ENCODE measurements around the gene HAGHL.
A peak's percentile ranks its signal among the peaks of the same experiment; 100 is the strongest.
"Not testable (repeated sequence)": the region's sequence is repeated elsewhere in the genome, so short reads cannot be mapped to it uniquely, and the experiment has no call there.

Gene HAGHL

DNA sequence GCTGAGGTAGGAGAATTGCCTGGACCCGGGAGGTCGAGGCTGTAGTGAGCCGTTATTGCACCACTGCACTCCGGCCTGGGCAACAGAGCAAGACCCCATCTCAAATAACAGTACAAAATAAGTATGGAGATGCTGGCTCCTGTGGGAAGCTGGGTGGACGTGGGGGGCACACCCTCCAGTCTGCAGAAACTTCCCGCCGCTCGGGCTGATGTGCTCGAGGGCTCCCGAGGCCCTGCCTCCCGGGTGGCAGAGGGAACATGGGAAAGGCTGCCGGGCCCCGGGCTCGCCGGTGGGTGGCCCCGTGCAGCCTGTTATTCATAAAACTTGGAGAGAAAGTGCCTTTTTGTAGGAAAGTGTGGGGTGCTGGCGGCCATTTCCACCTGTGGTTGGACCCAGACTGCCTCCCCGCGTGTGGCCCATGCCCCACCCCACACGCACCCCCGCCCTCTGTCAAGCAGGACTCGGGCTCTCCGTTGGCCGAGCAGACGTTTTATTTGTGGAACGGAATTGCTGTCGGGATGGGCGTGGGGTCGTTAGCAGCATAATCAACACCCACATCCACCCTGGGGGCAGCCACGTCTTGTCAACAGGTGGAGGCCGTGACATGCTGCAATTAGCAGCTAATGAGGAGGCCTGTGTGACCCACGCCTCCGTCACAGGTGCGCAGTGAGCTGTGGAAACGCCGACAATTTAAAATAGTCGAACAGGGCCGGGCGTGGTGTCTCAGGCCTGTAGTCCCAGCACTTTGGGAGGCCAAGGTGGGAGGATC lies 21.3 kb downstream of the HAGHL start:
- no peaks in the 10 kb centered on the region for H3K9me3 ChIP-seq (ENCODE audit: control insufficient read depth, insufficient read depth, low read length)
- no peaks in the 10 kb centered on the region for H3K36me3 ChIP-seq (ENCODE audit: control insufficient read depth, insufficient read depth, low read length)
- peaks cover 8% of the 10 kb centered on the region for H3K4me1 ChIP-seq (ENCODE audit: control insufficient read depth, insufficient read depth, low read length)
- no peak overlapping the region for H3K9ac ChIP-seq (ENCODE audit: low read depth, low read length)
- no peak overlapping the region for H3K4me3 ChIP-seq (ENCODE audit: low read depth, low read length)
- H3K27me3 ChIP-seq (ENCODE audit: control insufficient read depth, insufficient read depth, low read length): no peaks in the 10 kb centered on the region

DNA sequence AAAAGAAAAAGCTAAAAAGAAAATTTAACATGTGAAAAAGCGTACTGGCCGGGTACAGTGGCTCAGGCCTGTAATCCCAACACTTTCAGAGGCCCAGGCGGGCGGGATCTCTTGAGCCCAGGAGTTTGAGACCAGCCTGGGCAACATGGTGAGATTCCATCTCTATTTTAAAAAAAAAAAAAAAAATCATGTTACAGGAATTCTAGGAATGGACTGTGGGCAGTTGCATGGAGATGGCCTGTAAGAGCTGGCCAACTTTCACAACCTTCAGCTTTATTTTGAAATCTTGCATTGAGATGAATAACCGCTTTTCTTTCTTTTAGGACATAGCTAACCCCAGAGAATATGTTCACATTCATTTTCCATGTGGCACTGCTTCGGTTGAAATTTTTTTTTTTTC lies 22.1 kb downstream of the HAGHL start:
- Histone ChIP-seq H3K27me3 (ENCODE audit: control insufficient read depth, insufficient read depth, low read length) (no peaks in the 10 kb centered on the region), H3K36me3 (ENCODE audit: control insufficient read depth, insufficient read depth, low read length) (no peaks in the 10 kb centered on the region), H3K9me3 (ENCODE audit: control insufficient read depth, insufficient read depth, low read length) (no peaks in the 10 kb centered on the region), H3K9ac (ENCODE audit: low read depth, low read length) (no peak overlapping the region), H3K4me1 (ENCODE audit: control insufficient read depth, insufficient read depth, low read length) (peaks cover 8% of the 10 kb centered on the region), H3K4me3 (ENCODE audit: low read depth, low read length) (no peak overlapping the region)

DNA sequence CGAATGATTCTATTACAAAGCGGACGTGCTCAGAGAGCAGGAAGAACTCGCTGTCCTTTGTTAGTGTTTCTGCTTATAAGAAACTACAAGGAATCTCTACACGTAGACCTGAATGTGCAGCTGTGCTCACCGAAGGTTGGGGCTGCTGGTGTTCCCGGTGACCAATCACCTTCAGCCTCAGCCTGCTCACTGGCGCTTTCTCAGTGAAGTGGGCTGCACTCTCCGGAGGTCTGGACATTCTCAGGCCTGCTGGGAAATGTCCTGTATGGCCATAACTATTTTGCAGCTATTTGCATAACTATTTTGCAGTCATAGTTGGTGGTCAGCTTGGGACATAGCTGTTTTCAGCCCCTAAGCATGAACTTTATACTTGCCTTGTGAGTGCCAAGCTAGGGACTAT lies 23.6 kb downstream of the HAGHL start:
- H3K4me3 ChIP-seq (ENCODE audit: low read depth, low read length): no peak overlapping the region
- no peak overlapping the region for H3K9ac ChIP-seq (ENCODE audit: low read depth, low read length)
- H3K4me1 ChIP-seq (ENCODE audit: control insufficient read depth, insufficient read depth, low read length): peaks cover 8% of the 10 kb centered on the region
- H3K9me3 ChIP-seq (ENCODE audit: control insufficient read depth, insufficient read depth, low read length): no peaks in the 10 kb centered on the region
- H3K36me3 ChIP-seq (ENCODE audit: control insufficient read depth, insufficient read depth, low read length): no peaks in the 10 kb centered on the region
- no peaks in the 10 kb centered on the region for H3K27me3 ChIP-seq (ENCODE audit: control insufficient read depth, insufficient read depth, low read length)

DNA sequence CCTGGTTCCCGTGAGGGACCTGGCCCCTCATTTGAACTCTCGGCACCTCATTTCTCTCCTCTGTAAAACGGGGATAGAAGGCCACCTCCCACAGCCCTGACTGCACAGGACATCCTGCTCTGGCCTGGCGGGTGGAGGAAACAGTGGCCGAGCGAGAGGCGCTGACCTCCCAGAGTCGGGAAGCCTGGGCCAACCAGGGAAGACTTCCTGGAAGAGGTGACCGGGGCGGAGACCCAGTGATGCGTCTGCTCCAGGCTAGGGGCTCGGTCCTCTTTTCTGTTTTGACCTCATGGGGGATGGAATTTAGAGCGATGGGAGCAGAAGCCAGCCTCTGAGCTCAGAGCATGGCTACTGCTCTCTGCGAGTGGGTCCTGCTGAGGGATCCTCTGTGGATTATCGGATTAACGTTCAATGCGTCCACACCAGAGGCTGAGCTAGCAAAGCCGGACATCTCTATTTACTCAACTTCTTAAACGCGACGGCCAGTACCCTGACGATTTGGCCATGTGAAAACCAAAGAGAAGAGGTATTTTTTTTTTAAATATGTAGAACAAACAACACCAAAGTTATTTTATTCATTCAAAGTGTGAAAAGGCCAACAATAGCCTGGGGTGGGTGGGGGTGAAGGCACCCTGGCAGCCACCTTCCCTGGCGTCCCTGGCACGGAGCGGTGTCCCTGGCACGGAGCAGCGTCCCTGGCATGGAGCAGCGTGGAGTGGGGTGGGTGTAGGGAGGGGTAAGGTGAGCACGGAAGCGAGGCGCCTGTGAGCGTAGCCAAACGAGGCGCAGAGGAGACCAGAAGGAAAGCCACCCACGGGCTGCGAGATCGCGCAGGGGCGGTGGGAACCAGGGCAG lies 24.5 kb downstream of the HAGHL start:
- H3K27me3 ChIP-seq (ENCODE audit: control insufficient read depth, insufficient read depth, low read length): no peaks in the 10 kb centered on the region
- H3K9ac ChIP-seq (ENCODE audit: low read depth, low read length): no peak overlapping the region
- H3K36me3 ChIP-seq (ENCODE audit: control insufficient read depth, insufficient read depth, low read length): no peaks in the 10 kb centered on the region
- H3K4me1 ChIP-seq (ENCODE audit: control insufficient read depth, insufficient read depth, low read length): peaks cover 8% of the 10 kb centered on the region
- peak overlapping the region; percentile 11 for H3K4me3 ChIP-seq (ENCODE audit: low read depth, low read length)
- no peaks in the 10 kb centered on the region for H3K9me3 ChIP-seq (ENCODE audit: control insufficient read depth, insufficient read depth, low read length)

DNA sequence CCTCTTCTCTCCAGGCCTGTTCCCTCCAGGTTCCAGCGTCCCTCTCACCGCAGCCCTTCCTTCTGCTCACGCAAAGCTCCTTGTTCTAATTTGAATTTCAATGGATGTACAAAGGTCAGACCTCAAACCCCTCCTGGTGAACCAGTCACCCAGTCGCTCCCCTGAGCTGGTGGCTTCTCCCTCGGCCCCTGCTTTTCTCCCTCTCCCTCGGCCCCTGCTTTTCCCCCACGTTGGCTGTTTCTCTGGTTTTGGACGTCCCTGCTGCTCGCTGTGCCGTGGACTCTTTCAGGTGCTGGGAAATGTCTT lies 25.1 kb downstream of the HAGHL start:
- Histone ChIP-seq H3K9me3 (ENCODE audit: control insufficient read depth, insufficient read depth, low read length) (no peaks in the 10 kb centered on the region), H3K4me1 (ENCODE audit: control insufficient read depth, insufficient read depth, low read length) (peaks cover 8% of the 10 kb centered on the region), H3K9ac (ENCODE audit: low read depth, low read length) (no peak overlapping the region), H3K4me3 (ENCODE audit: low read depth, low read length) (peak overlapping the region; percentile 11), H3K27me3 (ENCODE audit: control insufficient read depth, insufficient read depth, low read length) (no peaks in the 10 kb centered on the region), H3K36me3 (ENCODE audit: control insufficient read depth, insufficient read depth, low read length) (no peaks in the 10 kb centered on the region)

DNA sequence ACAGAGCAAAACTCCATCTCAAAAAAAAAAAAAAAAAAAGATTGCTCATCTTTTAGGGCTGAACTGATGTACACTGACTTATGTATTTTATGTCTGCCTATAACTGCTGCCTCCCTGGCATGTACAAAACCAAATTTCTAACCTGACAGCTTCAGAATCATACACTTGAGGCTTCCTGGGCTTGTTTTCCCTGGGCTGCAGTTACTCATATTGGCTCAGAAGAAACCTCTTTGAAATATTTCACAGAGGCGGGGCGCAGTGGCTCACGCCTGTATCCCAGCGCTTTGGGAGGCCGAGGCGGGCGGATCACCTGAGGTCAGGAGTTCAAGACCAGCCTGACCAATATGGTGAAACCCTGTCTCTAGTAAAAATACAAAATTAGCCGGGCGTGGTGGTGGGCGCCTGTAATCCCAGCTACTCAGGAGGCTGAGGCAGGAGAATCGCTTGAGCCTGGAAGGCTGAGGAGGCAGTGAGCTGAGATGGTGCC lies 27.3 kb downstream of the HAGHL start:
- not testable (repeated sequence) for H3K9ac ChIP-seq (ENCODE audit: low read depth, low read length); H3K4me3 ChIP-seq (ENCODE audit: low read depth, low read length); H3K36me3 ChIP-seq (ENCODE audit: control insufficient read depth, insufficient read depth, low read length); H3K27me3 ChIP-seq (ENCODE audit: control insufficient read depth, insufficient read depth, low read length); H3K9me3 ChIP-seq (ENCODE audit: control insufficient read depth, insufficient read depth, low read length); H3K4me1 ChIP-seq (ENCODE audit: control insufficient read depth, insufficient read depth, low read length)

DNA sequence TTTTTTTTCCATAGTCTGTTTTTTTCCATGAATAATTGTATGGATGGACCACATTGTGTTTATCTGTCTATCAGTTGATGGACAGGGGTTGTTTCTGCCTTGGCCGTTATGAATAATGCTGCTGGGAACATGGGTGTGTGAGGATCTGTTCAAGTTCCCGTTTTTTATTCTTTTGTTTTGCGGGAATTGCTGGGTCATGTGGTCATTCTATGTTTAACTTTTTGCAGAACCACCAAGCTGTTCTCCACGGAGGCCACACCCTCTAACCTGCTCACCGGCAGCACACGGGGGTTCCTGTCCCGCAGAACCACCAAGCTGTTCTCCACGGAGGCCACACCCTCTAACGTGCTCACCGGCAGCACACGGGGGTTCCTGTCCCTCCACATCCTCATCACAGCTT lies 27.8 kb downstream of the HAGHL start:
- H3K9ac ChIP-seq (ENCODE audit: low read depth, low read length): no peak overlapping the region
- H3K27me3 ChIP-seq (ENCODE audit: control insufficient read depth, insufficient read depth, low read length): no peaks in the 10 kb centered on the region
- peaks cover 8% of the 10 kb centered on the region for H3K4me1 ChIP-seq (ENCODE audit: control insufficient read depth, insufficient read depth, low read length)
- no peaks in the 10 kb centered on the region for H3K36me3 ChIP-seq (ENCODE audit: control insufficient read depth, insufficient read depth, low read length)
- H3K9me3 ChIP-seq (ENCODE audit: control insufficient read depth, insufficient read depth, low read length): no peaks in the 10 kb centered on the region
- H3K4me3 ChIP-seq (ENCODE audit: low read depth, low read length): no peak overlapping the region

DNA sequence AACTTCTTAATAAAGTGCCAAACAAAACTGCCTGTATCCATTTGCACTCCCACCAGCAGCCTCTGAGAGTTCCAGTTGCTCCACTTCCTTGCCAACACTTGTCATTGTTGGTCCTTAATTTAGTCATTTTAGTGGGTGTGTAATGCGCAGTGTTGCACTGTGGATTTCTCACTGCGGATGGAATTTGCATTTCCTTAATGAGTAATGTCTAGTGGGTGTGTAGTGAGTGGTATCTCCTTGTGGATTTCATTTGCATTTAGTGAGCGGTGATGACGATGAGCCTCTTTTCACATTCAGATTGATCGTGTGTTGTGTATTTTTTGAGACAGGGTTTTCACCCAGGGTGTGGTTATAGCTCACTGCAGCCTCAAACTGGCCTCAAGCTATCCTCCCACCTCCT lies 29.5 kb downstream of the HAGHL start:
- Histone ChIP-seq H3K9ac (ENCODE audit: low read depth, low read length) (no peak overlapping the region), H3K27me3 (ENCODE audit: control insufficient read depth, insufficient read depth, low read length) (no peaks in the 10 kb centered on the region), H3K4me1 (ENCODE audit: control insufficient read depth, insufficient read depth, low read length) (peaks cover 4% of the 10 kb centered on the region), H3K4me3 (ENCODE audit: low read depth, low read length) (no peak overlapping the region), H3K9me3 (ENCODE audit: control insufficient read depth, insufficient read depth, low read length) (no peaks in the 10 kb centered on the region), H3K36me3 (ENCODE audit: control insufficient read depth, insufficient read depth, low read length) (no peaks in the 10 kb centered on the region)

DNA sequence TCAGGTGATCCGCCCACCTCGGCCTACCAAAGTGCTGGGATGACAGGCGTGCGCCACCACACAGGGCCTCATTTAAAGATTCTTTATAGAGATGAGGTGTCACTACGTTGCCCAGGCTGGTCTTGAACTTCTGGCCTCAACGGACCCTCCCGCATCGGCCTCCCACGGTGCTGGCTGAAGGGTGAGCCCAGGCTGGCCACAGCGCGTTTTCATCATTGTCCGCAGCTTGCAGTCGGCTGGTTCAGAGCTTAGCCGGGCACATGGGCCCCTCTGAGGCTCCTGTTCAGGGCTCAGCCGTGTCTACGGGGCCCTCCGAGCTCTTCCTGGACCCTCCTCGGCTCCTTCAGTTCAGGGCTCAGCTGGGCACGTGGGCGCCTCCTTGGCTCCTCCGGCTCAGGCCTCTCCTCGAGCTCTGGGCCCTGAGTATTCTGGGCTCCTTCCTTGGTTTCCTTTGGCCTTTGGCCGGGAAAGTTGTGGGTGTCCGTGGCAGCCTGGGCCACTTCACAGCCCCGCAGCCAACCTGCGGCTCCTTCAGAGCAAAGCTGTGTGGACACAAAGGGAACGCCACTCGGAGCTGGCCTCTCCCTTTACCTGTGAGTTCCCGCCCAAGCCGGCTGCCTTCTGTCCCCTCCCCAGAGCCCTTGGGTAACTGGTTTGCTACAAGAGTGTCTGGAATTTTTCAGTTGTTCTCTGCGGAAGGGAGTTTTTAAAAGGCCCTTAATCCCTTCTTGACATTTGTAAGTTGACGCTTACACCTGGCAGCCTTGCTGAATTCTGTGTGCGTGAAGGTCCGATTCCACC lies 32.4 kb downstream of the HAGHL start:
- no peak overlapping the region for H3K4me3 ChIP-seq (ENCODE audit: low read depth, low read length)
- H3K36me3 ChIP-seq (ENCODE audit: control insufficient read depth, insufficient read depth, low read length): no peaks in the 10 kb centered on the region
- no peak overlapping the region for H3K9ac ChIP-seq (ENCODE audit: low read depth, low read length)
- no peaks in the 10 kb centered on the region for H3K27me3 ChIP-seq (ENCODE audit: control insufficient read depth, insufficient read depth, low read length)
- H3K4me1 ChIP-seq (ENCODE audit: control insufficient read depth, insufficient read depth, low read length): no peaks in the 10 kb centered on the region
- no peaks in the 10 kb centered on the region for H3K9me3 ChIP-seq (ENCODE audit: control insufficient read depth, insufficient read depth, low read length)

DNA sequence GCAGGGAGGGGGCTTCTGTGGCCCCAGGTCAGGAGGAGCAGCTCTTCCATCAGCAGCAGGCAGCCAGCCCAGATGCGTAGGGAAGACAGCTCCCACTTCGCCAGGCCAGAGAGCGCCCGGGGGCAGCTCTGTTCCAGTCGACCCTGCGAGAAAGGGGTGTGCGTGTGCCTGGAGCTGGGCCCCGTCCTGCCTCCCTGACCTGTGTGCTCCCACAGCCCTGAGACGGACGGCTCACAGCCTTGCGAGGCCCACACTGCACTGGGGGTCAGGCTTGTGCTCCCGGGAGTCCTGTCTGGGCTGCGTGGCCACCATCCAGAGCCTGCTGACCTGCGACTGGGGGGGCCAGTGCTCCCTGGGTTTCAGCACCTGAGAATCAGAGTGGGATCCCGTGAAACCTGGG lies 33.2 kb downstream of the HAGHL start:
- no peak overlapping the region for H3K9ac ChIP-seq (ENCODE audit: low read depth, low read length)
- no peaks in the 10 kb centered on the region for H3K36me3 ChIP-seq (ENCODE audit: control insufficient read depth, insufficient read depth, low read length)
- no peak overlapping the region for H3K4me3 ChIP-seq (ENCODE audit: low read depth, low read length)
- no peaks in the 10 kb centered on the region for H3K9me3 ChIP-seq (ENCODE audit: control insufficient read depth, insufficient read depth, low read length)
- no peaks in the 10 kb centered on the region for H3K27me3 ChIP-seq (ENCODE audit: control insufficient read depth, insufficient read depth, low read length)
- no peaks in the 10 kb centered on the region for H3K4me1 ChIP-seq (ENCODE audit: control insufficient read depth, insufficient read depth, low read length)

DNA sequence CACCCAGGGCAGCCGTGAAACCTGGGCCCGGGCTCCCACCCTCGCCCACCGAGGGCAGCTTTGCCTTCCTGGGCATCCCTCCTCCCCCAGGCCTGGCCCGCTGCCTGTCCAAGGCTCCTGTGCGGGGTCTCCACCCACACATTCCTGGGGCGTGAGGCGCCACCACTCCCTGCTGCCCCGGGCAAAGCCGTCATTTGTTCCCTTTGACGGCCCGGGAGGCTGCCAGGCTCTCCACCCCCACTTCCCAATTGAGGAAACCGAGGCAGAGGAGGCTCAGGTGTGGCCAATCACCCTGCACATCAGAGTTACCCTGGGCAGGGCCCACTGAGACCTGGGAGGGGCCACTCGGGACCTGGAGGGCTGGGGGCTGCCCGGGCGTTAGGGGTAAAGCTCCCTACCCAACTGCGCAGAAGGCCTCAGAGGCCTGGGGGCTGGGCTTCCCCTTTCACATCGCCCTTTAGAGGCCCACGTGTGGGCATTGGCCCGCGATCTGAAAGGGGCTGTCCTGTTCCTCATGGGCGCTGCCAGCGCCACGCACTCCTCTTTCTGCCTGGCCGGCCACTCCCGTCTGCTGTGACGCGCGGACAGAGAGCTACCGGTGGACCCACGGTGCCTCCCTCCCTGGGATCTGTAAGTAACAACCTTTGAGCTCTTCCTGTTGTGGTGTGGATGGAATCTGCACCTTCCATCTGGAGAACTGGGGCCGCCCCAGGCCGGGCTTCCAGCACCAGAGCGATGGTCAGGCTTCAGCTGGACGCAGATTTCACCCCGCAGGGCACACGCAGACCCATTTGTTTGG lies 33.8 kb downstream of the HAGHL start, which contains the start of gene MSLN:
Gene MSLN, plus strand, starts transcription at position 190 of the 799 bp plus-strand sequence. CDS start 1,947 bp downstream, outside the sequence.
- H3K27me3 ChIP-seq (ENCODE audit: control insufficient read depth, insufficient read depth, low read length): no peaks in the 10 kb centered on the region
- no peaks in the 10 kb centered on the region for H3K36me3 ChIP-seq (ENCODE audit: control insufficient read depth, insufficient read depth, low read length)
- H3K4me3 ChIP-seq (ENCODE audit: low read depth, low read length): no peak within 1 kb of the TSS
- H3K9ac ChIP-seq (ENCODE audit: low read depth, low read length): no peak within 1 kb of the TSS
- H3K4me1 ChIP-seq (ENCODE audit: control insufficient read depth, insufficient read depth, low read length): no peaks in the 10 kb centered on the region
- no peaks in the 10 kb centered on the region for H3K9me3 ChIP-seq (ENCODE audit: control insufficient read depth, insufficient read depth, low read length)
